C4-2B (cell line): Measurements from ENCODE around the gene RPS6KB2.
A peak's percentile ranks its signal among the peaks of the same experiment; 100 is the strongest.

ENCODE experiments used
- H3K27ac ChIP-seq: fragments of 450-650 bp; 2 replicates; pipeline ENCODE4 v1.5.1; 2017
- CTCF ChIP-seq: fragments of 450-650 bp; conservative IDR thresholded peaks from 2 replicates; pipeline ENCODE4 v1.5.1; 2017; ENCODE audit warnings: mild to moderate bottlenecking
- ZFX ChIP-seq: fragments of 450-650 bp; IDR thresholded peaks from 2 replicates; pipeline ENCODE4 v1.6.1; 2017

The RPS6KB2 gene

GRCh38 chr11:67428052-67429001 lies at the start of gene RPS6KB2:
Gene RPS6KB2, plus strand, starts transcription at chr11:67428494. Its CDS starts 52 bp downstream, at chr11:67428546.
- H3K27ac ChIP-seq, result peak within 1 kb of the TSS; percentile 86
- TF ChIP-seq CTCF, result no peak
- TF ChIP-seq ZFX, result peak; percentile 87; the same call in 1 of the 2 replicates

- TF ChIP-seq CTCF, result no peak
- TF ChIP-seq ZFX, result no peak
Observed at GRCh38 chr11:67378544-67378943, 49.8 kb upstream of the RPS6KB2 start.

GRCh38 chr11:67379061-67380058 lies 48.9 kb upstream of the RPS6KB2 start:
- no peak for TF ChIP-seq ZFX
- no peak for TF ChIP-seq CTCF
- no peak overlapping the region for H3K27ac ChIP-seq

More at GRCh38 chr11:67378544-67378943, 49.8 kb upstream of the RPS6KB2 start:
- H3K27ac ChIP-seq, result no peak overlapping the region

- H3K27ac ChIP-seq, result no peak overlapping the region
- TF ChIP-seq CTCF, result no peak
- no peak for TF ChIP-seq ZFX
Observed at GRCh38 chr11:67381244-67381972, 46.9 kb upstream of the RPS6KB2 start.

GRCh38 chr11:67382276-67383136 lies 45.8 kb upstream of the RPS6KB2 start:
- TF ChIP-seq ZFX (no peak), CTCF (peak; percentile 99)
- H3K27ac ChIP-seq, result no peak overlapping the region

GRCh38 chr11:67384851-67385366 lies 43.4 kb upstream of the RPS6KB2 start:
- H3K27ac ChIP-seq, result no peak overlapping the region
- TF ChIP-seq ZFX (no peak), CTCF (no peak)
